IPS DF 19.7 (cell line): Measurements from ENCODE around the gene PTPN5.
"Not testable (repeated sequence)": the region's sequence is repeated elsewhere in the genome, so short reads cannot be mapped to it uniquely, and the experiment has no call there.

ENCODE experiments used
- DNase-seq: peaks from one replicate; pipeline ENCODE4 v3.0.0-alpha.2; 2013; ENCODE audit warnings: low read depth, low spot score

PTPN5 gene

DNA sequence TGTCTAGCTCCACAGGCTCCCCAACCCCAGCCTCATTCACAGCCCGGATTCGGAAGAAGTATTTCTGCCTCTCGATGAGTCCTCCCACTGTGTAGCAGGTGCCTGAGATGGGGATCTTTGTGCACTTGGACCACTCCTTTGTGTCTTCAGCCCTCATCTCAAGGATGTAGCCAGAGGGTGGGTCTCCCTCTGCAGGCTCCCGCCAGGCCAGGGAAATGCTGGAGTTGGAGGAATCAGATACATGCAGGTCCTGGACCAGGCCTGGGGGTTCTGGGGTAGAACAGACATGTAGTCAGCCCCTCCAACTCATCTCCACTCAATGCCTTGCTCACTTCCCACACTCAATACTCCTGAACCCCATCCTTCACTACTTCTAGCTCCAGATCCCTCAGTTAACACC, 82.2 kb downstream of the PTPN5 start:
- DNase-seq = no peak

GRCh38 chr11:18707811-18708340, 83.7 kb downstream of the PTPN5 start:
- no peak for DNase-seq

DNA sequence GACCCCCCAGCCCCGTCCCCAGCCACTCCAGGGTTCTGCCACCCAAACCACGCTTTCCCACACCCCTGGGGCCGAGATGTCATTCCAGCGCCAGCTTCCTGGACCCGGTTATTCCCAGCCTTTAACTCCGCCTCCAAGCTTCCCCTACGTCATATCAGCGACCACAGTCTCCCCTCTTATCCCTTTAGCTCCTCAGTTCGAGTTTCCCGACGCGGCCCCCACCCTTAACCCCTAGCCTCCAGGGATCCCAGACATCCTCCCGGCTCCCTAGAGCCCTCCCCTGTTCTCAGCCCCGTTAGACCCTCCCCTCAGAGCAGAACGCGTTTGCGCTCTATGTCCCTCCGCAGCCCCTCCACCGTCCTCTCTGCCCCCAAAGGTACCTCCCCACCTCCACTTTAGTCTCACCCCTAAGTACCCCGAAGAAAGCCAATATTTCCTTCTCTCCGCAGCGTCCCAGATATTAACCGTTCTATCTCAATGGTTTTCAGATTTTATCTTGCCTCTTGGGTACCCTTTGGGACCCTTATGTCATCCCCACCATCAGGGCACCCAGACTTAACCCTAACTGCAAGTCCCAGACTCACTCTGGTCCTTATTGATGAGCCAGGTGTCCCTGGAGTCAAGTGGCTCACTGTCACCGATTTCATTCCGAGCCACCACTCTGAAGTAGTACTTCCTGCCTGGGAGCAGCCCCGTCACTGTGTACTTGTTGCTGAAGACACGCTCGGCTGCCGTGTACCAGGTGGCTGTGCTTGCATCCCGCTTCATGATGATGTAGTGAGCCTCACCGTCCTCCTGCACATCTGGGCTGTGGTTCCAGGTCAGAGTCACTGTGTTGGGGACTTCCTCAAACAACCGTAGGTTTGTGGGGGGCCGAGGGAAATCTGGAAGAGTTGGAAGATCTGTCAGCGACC, 85.0 kb downstream of the PTPN5 start:
- DNase-seq = no peak

GRCh38 chr11:18705651-18706281, 85.8 kb downstream of the PTPN5 start:
- no peak for DNase-seq

DNA sequence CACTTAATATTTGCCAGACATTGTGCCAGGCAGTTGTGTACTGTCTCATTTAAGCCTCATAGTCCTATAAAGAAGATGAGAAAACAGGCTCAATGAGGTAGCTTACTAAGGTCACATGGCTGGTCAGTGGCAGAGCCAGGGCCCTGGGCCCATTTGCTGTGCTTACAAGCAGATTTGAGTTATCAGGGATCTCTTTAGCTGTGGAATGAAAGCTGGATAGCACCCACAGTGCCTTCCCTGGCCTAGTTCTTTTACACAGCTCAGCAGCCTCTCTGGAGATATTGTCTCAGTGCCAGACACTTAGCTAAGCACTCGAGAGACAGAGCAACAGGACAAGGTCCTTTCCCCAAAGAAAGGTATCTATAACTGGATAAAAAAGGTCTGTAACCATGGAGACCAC, 86.9 kb downstream of the PTPN5 start:
- no peak for DNase-seq

DNA sequence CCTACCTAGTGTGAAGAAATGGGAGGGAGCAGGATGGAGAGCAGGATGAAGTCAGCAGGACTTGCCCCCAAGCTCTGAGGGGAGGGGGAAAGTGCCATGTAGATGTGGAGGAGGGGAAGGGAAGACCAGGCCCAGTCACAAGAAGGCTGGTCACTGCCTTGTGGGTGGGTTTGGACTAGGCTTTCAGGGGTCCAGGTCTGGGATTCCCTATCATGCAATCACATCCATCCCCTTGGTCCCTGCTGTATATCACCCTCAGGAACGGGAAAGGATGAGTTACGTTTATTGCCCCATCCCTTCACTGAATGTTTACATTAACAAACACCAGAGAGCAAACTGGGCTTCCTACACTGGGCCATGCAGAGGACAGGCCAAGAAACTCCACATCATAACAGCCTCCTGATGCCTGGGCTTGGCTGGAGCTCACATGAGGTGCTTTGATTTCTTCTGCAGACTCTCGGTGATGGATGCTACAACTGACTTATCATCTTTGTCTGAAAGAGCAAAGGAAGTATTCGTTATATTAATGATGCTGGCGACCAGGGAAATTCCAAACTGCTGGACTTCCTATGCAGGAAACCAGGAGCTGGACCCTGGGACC, 87.5 kb downstream of the PTPN5 start:
- DNase-seq = no peak

DNA sequence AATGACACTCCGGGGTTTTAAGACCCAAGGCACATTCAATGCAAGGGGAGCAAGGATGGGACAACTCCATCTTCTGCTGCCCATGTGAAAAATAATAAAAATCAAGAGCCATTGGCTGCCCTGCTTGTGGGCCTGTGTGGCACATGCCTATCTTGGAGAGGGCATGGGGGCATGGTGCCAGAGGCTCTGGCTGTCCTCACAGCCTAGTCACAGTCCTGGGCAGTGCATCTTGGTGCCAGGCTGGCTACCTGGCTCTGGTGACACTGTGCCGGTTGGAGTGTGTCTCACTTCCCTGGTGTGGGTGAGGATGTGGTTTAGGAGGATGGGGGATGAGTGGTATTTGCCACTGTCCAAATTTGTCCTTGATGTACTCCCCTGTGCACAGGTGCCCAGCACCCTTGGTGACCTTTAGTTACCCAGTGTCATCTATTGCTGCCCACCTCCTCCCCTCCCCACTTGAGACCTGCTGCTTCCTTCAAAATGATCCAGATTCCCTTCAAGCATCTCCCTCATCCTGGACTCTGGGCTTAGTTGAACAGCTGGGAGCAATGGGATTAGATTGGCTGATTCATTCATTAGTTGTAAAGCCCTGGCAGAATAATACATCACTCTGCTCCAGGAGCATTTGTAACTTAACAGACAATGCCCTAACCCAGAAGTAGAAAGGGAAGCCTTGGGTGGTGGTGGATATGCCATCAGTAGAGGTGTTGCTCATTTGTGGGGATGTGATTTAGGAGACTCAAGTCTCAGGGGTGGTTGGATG, 88.4 kb downstream of the PTPN5 start:
- DNase-seq = no peak

DNA sequence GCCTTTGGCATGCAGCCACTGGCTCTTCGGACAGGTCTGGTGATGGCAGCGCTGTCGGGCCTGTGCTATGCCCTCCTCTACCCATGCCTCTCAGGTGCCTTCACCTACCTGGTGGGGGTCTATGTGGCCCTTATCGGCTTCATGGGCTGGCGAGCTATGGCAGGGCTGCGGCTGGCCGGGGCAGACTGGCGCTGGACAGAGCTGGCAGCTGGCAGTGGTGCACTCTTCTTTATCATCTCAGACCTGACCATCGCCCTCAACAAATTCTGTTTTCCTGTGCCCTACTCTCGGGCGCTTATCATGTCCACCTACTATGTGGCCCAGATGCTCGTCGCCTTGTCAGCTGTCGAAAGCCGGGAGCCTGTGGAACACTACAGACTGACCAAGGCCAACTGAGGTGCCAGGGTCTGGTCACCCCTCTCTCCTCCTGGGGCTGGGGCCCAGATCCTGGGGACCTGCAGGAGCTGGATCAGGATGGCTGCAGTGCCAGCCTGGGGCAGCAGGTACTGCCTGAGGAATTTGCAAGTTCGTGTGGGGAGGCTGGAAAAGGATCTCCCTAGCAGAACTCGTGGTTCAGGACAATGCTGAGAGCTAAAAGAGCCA, 89.9 kb downstream of the PTPN5 start:
- DNase-seq = no peak

- DNase-seq = no peak
Measured at GRCh38 chr11:18700872-18701271, 90.7 kb downstream of the PTPN5 start.

- DNase-seq = no peak
Measured at GRCh38 chr11:18700375-18700774, 91.2 kb downstream of the PTPN5 start.

DNA sequence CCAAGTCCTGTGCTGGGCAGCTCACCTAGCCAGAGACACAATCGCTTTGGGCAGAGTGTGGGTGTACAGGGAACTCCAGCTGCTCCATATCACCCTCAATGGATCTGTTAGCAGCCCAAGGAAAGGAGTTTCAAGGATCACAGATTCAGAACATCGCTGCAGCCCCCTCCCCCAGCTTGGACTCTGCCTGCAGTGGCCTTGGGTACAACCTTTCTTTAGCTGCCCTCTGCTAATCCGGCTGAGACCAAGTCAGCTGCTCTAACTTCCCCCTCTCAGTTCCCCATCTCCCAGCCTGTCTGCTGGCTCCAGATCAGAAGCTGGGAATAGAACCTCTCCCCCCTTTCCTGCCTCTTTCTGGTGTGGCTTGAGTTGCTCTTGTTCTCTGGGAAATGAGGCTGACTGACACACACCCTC, 91.7 kb downstream of the PTPN5 start:
- DNase-seq = no peak

GRCh38 chr11:18699269-18699596, 92.4 kb downstream of the PTPN5 start:
- no peak for DNase-seq

DNA sequence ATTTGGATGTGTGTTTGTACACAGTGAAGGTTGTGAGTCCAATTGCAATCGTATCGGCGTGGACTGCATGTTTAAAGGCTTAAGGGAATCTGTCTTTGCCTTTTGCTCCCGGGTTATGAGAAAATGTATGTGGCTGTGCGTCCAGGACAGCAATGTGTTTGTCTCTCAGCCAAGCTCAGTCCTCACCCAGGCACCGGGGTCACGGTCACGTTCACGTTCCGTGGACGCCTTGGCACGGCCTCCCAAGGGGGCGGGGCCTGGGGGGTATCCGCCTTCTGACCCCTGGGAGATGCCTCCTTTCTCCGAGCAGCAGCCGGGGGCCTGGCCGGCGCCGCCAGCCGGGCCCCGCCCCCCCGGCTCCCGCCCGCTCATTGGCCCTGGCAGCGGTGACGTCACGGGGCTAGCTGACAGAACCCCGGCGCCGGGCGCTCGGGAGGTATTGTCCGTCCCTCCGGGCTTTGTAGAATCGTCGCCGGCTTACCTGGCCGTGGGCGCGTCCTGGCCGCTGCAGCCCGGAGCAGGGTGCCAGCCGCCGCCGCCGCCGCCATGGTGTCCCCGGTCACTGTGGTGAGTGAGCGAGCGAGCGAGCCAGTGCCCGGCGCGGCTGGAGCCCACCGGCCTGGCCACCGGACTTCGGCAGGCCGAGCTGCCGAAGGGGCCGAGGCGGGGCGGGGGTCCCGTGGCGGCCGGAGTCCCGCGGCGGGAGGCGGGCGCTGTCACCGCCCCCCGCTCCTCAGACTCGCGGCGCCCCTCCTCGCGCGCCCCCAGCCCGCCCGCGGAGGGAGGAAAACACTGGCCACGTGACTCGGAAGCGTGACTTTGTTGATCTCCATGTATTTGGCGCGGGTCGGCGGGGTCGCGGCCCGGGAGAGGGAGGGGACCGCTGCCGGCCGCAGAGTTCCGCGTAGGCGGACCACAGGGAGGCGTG, 93.0 kb downstream of the PTPN5 start, which contains the start of gene TMEM86A:
Gene TMEM86A (plus strand): TSS at position 439 of the 928 bp plus-strand sequence. CDS start 108 bp downstream, at position 547.
- DNase-seq = no peak

GRCh38 chr11:18697576-18697975, 94.0 kb downstream of the PTPN5 start:
- no peak for DNase-seq

GRCh38 chr11:18696638-18697225, 94.9 kb downstream of the PTPN5 start:
- no peak for DNase-seq

- no peak for DNase-seq
Measured at GRCh38 chr11:18692941-18693760, 98.4 kb downstream of the PTPN5 start.

DNA sequence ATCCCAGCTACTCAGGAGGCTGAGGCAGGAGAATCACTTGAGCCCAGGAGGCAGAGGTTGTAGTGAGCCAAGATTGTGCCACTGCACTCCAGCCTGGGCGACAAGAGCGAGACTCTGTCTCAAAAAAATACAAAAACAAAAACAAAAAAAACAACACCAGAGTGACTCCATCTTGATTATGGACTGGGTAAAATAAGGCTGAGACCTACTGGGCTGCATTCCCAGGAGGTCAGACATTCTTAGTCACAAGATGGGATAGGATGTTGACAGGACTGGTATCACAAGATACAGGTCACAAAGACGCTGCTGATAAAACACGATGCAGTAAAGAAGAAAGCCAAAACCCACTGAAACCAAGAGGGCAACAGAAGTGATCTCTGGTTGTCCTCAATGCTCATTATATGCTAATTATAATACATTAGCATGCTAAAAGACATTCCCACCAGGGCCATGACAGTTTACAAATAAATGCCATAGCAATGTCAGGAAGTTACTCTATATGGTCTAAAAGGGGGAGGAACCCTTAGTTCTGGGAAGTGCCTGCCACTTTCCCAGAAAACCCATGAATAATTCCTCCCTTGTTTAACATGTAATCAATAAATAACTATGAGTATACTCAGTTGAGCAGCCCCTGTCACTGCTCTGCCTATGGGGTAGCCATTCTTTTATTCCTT, 100.0 kb downstream of the PTPN5 start:
- not testable (repeated sequence) for DNase-seq

- no peak for DNase-seq
Measured at GRCh38 chr11:18684267-18684666, 107.3 kb downstream of the PTPN5 start.
